HG03469 (cell line): Measurements from ENCODE around the gene TBX2.
"Not testable (repeated sequence)": the region's sequence is repeated elsewhere in the genome, so short reads cannot be mapped to it uniquely, and the experiment has no call there.

Source experiments
- ATAC-seq: cut with Tn5 transposase; IDR thresholded peaks from one replicate; pipeline ENCODE4 v1.9.1; 2021; ENCODE audit warnings: mild to moderate bottlenecking, moderate library complexity, moderate number of reproducible peaks; ENCODE audit not compliant: unreplicated experiment

Gene TBX2

DNA sequence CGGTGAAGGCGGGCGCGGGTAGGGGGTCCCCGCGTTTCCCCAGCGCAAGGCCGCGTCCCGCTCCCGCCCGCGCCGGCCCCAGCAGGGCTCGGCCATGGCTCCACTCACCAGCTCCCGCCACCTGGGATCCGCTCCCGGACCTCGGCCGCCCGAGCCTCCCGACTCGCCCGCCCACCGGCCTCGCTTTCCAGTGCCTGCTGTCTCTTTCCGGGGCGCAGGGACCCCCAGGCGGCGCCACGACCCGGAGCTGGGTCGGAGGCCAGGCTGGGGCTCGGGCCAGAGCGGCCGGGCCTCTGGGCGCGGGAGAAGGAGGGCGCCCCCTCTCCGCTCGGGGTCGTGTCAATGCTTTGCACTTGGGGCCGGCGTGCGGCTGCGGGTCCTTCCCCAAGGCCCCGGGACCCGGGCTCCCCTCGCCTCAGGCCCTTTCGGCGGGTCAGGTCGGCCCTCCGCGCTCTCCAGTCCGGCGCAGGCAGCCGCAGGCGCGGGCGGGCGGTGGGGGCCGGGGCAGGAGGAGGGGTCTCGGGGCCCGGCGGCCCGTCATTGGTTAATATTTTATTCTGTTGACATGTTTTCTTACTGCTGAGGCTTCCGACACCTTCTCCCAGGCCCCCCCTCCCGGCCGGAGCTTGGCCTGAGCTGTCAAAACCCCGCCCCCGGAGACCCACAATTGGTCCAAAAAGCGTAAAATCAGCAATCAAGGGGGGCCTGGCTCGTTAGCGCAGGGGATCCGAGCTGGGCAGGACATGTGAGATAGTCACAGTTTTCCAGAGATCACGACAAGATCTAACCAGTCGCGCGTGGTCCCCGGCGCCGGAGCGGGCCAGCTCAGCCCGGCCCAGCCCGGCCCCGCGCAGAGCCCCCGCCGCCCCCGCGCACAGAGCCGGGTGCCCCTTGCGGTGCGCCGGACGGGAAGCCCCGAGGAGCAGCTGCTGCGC is at the start of gene TBX2:
Gene TBX2 (plus strand): TSS at position 713 of the 935 bp plus-strand sequence. CDS start 334 bp downstream, outside the sequence.
- ATAC-seq: no peak

- no peak for ATAC-seq
Measured at GRCh38 chr17:61351745-61352407, 47.8 kb upstream of the TBX2 start.

GRCh38 chr17:61352408-61352770 is 47.3 kb upstream of the TBX2 start:
- ATAC-seq: no peak

GRCh38 chr17:61352781-61353491 is 46.7 kb upstream of the TBX2 start:
- no peak for ATAC-seq

DNA sequence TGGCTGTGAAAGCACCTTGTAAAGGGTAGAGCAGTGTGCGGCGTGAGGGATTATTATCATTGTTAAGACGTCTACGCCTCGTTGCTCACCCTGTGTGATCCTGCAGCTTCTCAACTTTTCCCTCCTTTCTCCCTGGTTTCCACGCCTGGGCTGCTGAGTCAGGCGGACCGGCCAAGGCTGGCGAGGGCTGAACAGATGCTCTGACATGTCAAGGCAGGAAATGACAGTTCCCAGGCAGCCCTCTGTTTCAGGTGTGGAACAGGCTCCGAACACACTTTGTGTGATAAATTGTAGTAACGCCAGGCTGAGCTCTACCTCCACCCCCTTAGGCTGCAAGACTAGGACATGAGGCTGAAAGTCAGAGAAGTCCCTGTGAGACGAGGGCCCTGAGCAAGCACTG is 46.0 kb upstream of the TBX2 start:
- no peak for ATAC-seq

DNA sequence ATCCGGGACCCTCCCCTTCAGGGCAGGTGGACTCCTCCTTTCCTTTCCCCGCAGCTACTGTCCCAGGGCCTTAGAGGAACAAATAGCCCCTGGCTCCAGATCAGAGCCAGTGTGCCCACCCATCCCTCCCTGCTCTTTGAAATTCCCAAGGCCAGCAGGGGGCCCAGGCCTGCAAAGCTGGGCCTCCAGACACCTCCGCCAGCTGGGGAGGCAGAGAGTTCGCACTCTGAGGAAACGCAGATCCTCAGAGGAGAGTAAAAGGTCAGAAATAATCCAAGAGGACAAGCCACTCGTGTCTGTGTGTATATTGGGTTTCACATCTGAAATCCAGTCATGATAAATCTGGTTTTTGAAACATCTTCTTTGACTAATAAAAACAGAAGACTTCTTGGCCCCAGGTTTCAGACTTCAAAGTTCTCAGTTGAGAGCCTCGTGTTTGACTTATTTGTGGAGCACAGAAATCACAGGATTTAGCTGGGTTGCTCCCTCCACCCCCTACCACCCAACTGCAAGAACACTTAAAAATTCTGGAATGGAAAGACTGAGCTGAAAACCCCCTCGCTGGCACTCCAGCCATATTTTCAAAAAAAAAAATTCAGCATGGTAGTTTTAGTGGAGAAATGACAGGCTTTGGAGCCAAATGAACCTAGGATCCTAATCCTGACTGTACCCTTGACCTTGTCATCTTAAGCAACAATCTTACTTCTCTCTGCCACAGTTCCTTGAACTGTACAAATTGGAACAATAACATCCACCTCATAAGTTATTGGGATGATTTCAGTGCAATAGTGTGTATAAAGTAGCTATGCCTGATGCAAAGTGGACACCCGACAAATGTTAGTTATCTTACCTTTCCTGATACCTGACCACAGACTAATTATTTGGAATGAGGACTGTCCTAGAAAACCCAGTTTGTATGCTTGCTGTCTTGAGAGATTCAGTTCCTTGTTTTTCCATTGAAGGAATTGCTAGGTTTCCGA is 44.5 kb upstream of the TBX2 start:
- no peak for ATAC-seq

- ATAC-seq: not testable (repeated sequence)
Measured at GRCh38 chr17:61357061-61357460, 42.6 kb upstream of the TBX2 start.

DNA sequence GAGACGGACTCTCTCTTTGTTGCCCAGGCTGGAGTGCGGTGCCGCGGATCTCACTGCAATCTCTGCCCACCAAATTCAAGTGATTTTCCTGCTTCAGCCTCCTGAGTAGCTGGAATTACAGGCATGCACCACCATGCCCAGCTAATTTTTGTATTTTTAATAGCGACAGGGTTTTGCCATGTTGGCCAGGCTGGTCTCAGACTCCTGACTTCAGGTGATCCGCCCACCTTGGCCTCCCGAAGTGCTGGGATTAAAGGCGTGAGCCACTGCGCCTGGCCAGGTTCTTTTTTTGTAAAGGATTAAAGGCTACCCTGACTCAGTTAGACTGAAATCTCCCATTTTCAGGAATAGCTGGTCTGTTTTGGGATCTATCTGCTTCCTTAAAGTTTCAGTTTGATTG is 40.1 kb upstream of the TBX2 start:
- ATAC-seq: not testable (repeated sequence)

DNA sequence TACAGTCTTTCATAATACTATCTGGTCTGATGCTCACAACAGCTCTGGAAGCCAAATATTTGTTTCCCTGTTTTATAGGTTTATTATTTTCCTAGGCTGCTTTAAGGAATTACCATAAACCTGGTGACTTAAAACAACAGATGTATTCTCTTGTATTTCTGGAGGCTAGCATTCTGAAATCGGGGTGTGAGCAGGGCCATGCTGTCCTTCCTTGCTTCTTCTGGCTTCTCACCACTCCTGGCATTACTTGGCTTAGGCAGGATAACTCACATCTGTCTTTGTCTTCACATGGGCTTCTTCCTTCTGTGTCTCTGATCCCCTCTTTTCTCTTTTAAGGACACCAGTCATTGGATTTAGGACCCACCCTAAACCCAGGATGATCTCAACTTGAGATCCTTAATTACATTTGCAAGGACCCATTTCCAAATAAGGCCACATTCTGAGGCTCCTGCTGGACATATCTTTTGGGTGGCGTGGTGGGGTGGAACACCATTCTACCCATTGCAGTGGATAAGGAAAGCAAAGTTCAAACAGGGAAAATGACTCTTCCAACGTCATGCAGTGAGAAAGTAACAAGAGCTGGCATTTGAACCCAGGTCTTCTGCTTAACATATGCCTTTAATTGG is 39.2 kb upstream of the TBX2 start:
- no peak for ATAC-seq

GRCh38 chr17:61361084-61361483 is 38.6 kb upstream of the TBX2 start:
- ATAC-seq: no peak

GRCh38 chr17:61362396-61362795 is 37.2 kb upstream of the TBX2 start:
- ATAC-seq: no peak

DNA sequence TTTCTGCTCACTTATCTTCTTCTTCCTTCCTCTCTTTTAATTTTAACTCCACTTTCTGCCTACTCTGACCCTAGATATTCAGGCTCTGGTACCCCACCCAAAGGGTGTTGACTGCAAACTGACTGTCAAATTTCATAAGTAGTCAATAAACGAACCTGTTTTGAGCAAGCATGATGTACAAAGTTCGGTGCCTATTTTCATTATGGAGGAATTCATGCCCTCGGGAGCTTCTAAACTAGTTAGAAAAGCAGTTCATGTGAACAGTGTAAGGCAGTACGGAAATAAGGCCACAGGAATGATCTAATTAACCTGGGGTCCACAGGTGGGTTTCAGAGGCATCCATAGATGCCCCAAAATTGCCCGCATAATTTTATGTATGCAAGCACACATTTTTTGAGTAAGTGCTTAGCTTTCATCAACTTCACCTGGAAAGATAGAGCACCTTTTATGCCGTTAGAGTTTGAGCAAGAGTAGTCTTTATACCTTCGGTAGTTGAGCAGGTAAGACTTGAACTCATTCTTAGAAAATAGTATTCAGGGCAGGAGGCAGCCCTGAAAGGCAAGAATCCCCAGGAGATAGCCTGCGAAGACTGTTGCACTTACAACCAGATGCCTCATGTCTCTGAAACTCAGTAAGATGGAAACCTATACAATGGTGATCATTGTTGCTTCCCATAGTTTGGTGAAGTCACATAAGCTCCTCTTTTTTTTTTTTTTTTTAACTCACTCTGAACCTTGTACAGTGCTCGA is 36.6 kb upstream of the TBX2 start:
- no peak for ATAC-seq

DNA sequence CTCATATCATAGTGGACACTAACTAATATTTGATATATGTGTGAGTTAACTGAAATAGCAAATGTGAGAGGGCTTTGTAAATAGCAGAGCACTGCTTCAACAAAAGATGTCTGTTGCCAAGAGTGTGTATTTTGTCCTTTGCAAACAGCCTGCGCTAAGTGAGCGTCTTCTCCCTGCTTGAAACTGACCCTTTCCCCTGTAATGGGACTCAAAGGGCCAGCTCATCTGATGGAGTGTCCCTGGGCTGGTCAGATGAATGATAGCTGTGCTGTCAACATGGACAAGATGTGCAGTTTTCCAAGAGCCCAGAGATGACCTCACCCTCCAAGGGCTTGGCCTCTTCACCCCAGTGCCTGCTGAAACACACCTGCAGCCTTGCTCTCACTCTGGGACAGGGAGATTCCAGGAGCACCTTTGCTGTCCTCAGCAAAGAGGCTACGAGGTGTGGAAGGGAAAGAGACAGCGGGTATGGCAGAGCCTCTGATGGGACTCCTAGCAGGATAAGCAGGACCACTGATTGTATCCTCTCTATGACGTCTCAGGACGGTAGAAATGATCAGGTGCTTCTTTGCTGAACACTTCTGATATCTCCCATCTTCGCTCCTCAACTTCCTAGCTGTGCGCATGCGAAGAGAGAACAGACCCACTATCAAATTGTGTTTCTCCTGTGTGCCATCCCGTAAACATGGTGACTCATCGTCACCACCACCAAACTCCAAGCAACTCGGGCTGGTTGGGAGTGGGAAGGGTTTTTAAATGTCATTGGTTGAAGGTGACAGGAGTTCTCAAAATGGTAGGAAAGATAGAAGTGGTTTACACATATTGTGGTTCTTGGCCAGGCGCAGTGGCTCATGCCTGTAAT is 35.8 kb upstream of the TBX2 start:
- no peak for ATAC-seq

DNA sequence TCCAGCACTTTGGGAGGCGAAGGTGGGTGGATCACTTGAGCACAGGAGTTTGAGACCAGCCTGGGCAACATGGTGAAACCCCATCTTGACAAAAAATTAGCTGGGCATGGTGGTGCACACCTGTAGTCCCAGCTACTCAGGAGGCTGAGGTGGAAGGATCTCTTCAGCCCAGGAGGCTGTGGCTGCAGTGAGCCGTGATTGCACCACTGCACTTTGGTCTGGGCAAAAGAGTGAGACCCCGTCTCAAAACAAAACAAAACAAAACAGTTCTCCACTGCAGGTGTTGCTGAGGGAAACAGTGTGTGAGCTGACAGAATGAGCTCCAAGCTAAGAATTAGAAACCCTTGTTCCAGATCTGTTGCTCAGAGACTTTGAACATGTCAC is 35.2 kb upstream of the TBX2 start:
- ATAC-seq: no peak

DNA sequence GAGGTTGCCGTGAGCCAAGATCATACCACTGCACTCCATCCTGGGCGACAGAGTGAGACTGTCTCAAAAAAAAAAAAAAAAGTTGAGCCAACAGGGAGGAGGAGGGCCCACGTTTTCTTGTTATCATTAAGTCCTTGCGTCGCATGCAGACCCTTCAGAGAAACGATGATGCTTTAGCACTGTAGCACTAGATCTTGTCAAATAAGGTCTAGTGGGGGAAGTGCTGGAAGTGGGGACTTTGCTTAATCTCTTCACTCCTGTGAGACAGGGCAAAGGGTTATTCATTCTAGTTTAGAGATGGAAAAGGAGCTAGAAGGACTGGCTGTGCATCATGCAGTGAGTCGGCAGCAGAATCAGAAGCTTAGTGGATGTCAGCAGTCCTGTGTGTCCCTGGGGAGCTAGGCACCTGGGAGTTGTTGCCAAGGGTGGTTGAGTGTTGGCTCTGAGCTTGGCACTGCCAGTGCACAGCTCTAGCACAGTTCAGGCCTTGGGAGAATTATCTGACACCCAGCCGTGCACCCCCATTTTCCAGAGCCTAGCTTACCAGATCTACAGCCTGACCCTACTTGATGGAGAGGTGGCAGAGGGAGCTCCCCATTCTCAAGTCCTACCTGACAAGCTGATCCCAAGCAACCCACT is 33.4 kb upstream of the TBX2 start:
- ATAC-seq: no peak

GRCh38 chr17:61366715-61367413 is 32.8 kb upstream of the TBX2 start:
- ATAC-seq: no peak
